ENCODE results near the gene ZSWIM9. TPM values are rescaled to one million over a fixed set of nuclear protein-coding genes. Genes with fewer than 3 reads are reported as not detected.

Gene ZSWIM9
- total RNA-seq, 3 donors from 2014 or later: 2.9 to 3.9 (median 2.9) TPM

- Histone ChIP-seq H3K9me3 (no peaks in the 10 kb centered on the region), H3K4me1 (no peaks in the 10 kb centered on the region), H3K4me3 (no peak overlapping the region), H3K27ac (no peak overlapping the region), H3K27me3 (no peaks in the 10 kb centered on the region), H3K36me3 (no peaks in the 10 kb centered on the region)
- intact Hi-C loops (cut with DNase I; ENCODE audit: low total_unique reads): loop anchor here (10.0 kb wide), 1 partner anchor 189 kb away; no protein-coding TSS in a partner anchor
- TF ChIP-seq POLR2A (IDR thresholded peaks at IDR 0.05): no peak
- TF ChIP-seq CTCF (IDR thresholded peaks at IDR 0.05): no peak
- no peak for DNase-seq (ENCODE audit: low spot score in 2 of 2)
Measured at GRCh38 chr19:48154003-48154402, 16.5 kb upstream of the ZSWIM9 start.

- no peaks in the 10 kb centered on the region for H3K36me3 ChIP-seq
- H3K27me3 ChIP-seq: no peaks in the 10 kb centered on the region
- H3K4me3 ChIP-seq: no peak overlapping the region
- H3K9me3 ChIP-seq: no peaks in the 10 kb centered on the region
- H3K27ac ChIP-seq: no peak overlapping the region
- TF ChIP-seq POLR2A (IDR thresholded peaks at IDR 0.05) (no peak), CTCF (IDR thresholded peaks at IDR 0.05) (no peak), POLR2AphosphoS5 (IDR thresholded peaks at IDR 0.05) (no peak)
- H3K4me1 ChIP-seq: no peaks in the 10 kb centered on the region
- no peak for DNase-seq (ENCODE audit: low spot score in 2 of 2)
- intact Hi-C loops (cut with DNase I; ENCODE audit: low total_unique reads): loop anchor here (10.0 kb wide), 1 partner anchor 193 kb away; no protein-coding TSS in a partner anchor
Measured at GRCh38 chr19:48158210-48158790, 12.2 kb upstream of the ZSWIM9 start.

- intact Hi-C loops (cut with DNase I; ENCODE audit: low total_unique reads): no loop called here
- H3K27ac ChIP-seq: peak overlapping the region in 1 of 2 donors; percentile 94
Measured at GRCh38 chr19:48168689-48169088, 1.8 kb upstream of the ZSWIM9 start.

GRCh38 chr19:48169578-48169938, 922 bp upstream of the ZSWIM9 start:
- Histone ChIP-seq H3K4me3 (peak overlapping the region; percentile 59 to 89 (median 81)), H3K36me3 (no peaks in the 10 kb centered on the region), H3K27ac (peak overlapping the region; percentile 93 to 94), H3K9me3 (no peaks in the 10 kb centered on the region), H3K27me3 (no peaks in the 10 kb centered on the region), H3K4me1 (peaks cover 0 to 6% of the 10 kb centered on the region in 2 donors)
- no peak for TF ChIP-seq POLR2AphosphoS5 (IDR thresholded peaks at IDR 0.05)
- no peak for TF ChIP-seq POLR2A (IDR thresholded peaks at IDR 0.05)
- TF ChIP-seq CTCF (IDR thresholded peaks at IDR 0.05): no peak
- peak; percentile 68 to 85 for DNase-seq (ENCODE audit: low spot score in 2 of 2)
- intact Hi-C loops (cut with DNase I; ENCODE audit: low total_unique reads): no loop called here

More at GRCh38 chr19:48168689-48169088, 1.8 kb upstream of the ZSWIM9 start:
- no peak for DNase-seq (ENCODE audit: low spot score in 2 of 2)
- no peaks in the 10 kb centered on the region for H3K9me3 ChIP-seq
- no peak overlapping the region for H3K4me3 ChIP-seq
- no peaks in the 10 kb centered on the region for H3K36me3 ChIP-seq
- no peaks in the 10 kb centered on the region for H3K27me3 ChIP-seq
- TF ChIP-seq POLR2A (IDR thresholded peaks at IDR 0.05) (no peak), POLR2AphosphoS5 (IDR thresholded peaks at IDR 0.05) (no peak), CTCF (IDR thresholded peaks at IDR 0.05) (no peak)
- H3K4me1 ChIP-seq: peaks cover 0 to 6% of the 10 kb centered on the region in 2 donors

- intact Hi-C loops (cut with DNase I; ENCODE audit: low total_unique reads): no loop called here
- no peak for DNase-seq (ENCODE audit: low spot score in 2 of 2)
- Histone ChIP-seq H3K27me3 (no peaks in the 10 kb centered on the region), H3K4me3 (peak overlapping the region; percentile 59 to 89 (median 81)), H3K36me3 (no peaks in the 10 kb centered on the region), H3K27ac (peak overlapping the region; percentile 93 to 94), H3K9me3 (no peaks in the 10 kb centered on the region), H3K4me1 (peaks cover 0 to 6% of the 10 kb centered on the region in 2 donors)
- TF ChIP-seq CTCF (IDR thresholded peaks at IDR 0.05): no peak
- no peak for TF ChIP-seq POLR2A (IDR thresholded peaks at IDR 0.05)
- TF ChIP-seq POLR2AphosphoS5 (IDR thresholded peaks at IDR 0.05): no peak
Measured at GRCh38 chr19:48170817-48171347, 402 bp downstream of the ZSWIM9 start.

Measured in breast epithelium (tissue), 4 donors.